Parathyroid adenoma (tissue), 2 donors: ENCODE results near the gene NEK6.

Source experiments
- H2AFZ ChIP-seq: fragments of 300-600 bp; sonication (generic); one replicate; pipeline ENCODE4 v1.7.0; 2017; ENCODE audit warnings: antibody characterized with exemption, mild to moderate bottlenecking
- H3K27ac ChIP-seq: fragments of 300-600 bp; sonication (generic); one replicate; pipeline ENCODE4 v1.7.0; 2017
- H3K27me3 ChIP-seq: fragments of 300-600 bp; sonication (generic); one replicate; pipeline ENCODE4 v1.7.0; 2017; ENCODE audit warnings: low read length; ENCODE audit not compliant: control insufficient read depth, insufficient read depth
- H3K36me3 ChIP-seq: fragments of 300-600 bp; sonication (generic); one replicate; pipeline ENCODE4 v1.7.0; 2017; ENCODE audit warnings: low read length; ENCODE audit not compliant: control insufficient read depth, insufficient read depth
- H3K4me1 ChIP-seq: fragments of 300-600 bp; sonication (generic); one replicate; pipeline ENCODE4 v1.7.0; 2017; ENCODE audit warnings: control low read depth
- H3K4me2 ChIP-seq: fragments of 300-600 bp; sonication (generic); one replicate; pipeline ENCODE4 v1.7.0; 2017; ENCODE audit warnings: low read length
- H3K4me3 ChIP-seq: fragments of 300-600 bp; sonication (generic); one replicate; pipeline ENCODE4 v1.7.0; 2017; ENCODE audit warnings: low read depth, low read length
- H3K79me2 ChIP-seq: fragments of 300-600 bp; sonication (generic); one replicate; pipeline ENCODE4 v1.7.0; 2017; ENCODE audit warnings: control low read depth
- H3K9ac ChIP-seq: fragments of 300-600 bp; sonication (generic); one replicate; pipeline ENCODE4 v1.7.0; 2017; ENCODE audit warnings: mild to moderate bottlenecking
- H3K9me3 ChIP-seq: fragments of 300-600 bp; sonication (generic); one replicate; pipeline ENCODE4 v1.7.0; 2017; ENCODE audit warnings: low read length; ENCODE audit not compliant: control insufficient read depth
- TF ChIP-seq, protein P1 (sequence below): fragments of 300-600 bp; sonication (generic); IDR thresholded peaks from one replicate; pipeline ENCODE4 v1.7.0; 2017; ENCODE audit warnings: antibody characterized with exemption, mild to moderate bottlenecking
- donor health status: primary hyperparathyroidism.

Gene NEK6

GRCh38 chr9:124348831-124349230 is 91.1 kb downstream of the NEK6 start:
- no peaks in the 10 kb centered on the region for H3K4me1 ChIP-seq
- H3K4me2 ChIP-seq, result no peak overlapping the region
- no peak overlapping the region for H3K27ac ChIP-seq
- no peak overlapping the region for H3K4me3 ChIP-seq
- H3K27me3 ChIP-seq, result no peaks in the 10 kb centered on the region
- H2AFZ ChIP-seq, result no peak overlapping the region
- H3K9ac ChIP-seq, result no peak overlapping the region
- TF ChIP-seq, protein P1, sequence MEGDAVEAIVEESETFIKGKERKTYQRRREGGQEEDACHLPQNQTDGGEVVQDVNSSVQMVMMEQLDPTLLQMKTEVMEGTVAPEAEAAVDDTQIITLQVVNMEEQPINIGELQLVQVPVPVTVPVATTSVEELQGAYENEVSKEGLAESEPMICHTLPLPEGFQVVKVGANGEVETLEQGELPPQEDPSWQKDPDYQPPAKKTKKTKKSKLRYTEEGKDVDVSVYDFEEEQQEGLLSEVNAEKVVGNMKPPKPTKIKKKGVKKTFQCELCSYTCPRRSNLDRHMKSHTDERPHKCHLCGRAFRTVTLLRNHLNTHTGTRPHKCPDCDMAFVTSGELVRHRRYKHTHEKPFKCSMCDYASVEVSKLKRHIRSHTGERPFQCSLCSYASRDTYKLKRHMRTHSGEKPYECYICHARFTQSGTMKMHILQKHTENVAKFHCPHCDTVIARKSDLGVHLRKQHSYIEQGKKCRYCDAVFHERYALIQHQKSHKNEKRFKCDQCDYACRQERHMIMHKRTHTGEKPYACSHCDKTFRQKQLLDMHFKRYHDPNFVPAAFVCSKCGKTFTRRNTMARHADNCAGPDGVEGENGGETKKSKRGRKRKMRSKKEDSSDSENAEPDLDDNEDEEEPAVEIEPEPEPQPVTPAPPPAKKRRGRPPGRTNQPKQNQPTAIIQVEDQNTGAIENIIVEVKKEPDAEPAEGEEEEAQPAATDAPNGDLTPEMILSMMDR, result no peak
- no peaks in the 10 kb centered on the region for H3K36me3 ChIP-seq
- no peaks in the 10 kb centered on the region for H3K9me3 ChIP-seq
- H3K79me2 ChIP-seq, result no peaks in the 10 kb centered on the region

DNA sequence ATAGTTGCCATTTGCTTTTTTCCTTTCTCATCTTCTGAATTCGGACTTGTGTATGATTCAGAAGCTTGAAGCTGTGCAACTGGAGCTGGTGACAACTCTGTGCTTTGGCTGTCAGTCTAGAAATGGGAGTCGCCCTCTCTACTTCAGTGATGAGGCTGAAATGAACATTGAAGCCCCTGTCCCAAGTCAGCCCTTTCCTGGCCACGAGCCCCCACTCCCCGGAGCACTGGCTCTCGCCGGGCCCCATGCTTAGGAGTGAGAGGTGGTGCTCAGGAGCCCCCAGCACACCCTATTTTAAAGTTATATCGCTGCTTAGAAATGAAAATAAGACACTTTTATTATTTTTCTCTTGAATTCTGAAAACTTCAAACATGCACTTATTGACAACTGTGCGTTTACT is 91.5 kb downstream of the NEK6 start:
- no peaks in the 10 kb centered on the region for H3K27me3 ChIP-seq
- H3K9me3 ChIP-seq, result no peaks in the 10 kb centered on the region
- TF ChIP-seq, protein P1, result no peak
- no peak overlapping the region for H2AFZ ChIP-seq
- H3K79me2 ChIP-seq, result no peaks in the 10 kb centered on the region
- H3K9ac ChIP-seq, result no peak overlapping the region
- no peak overlapping the region for H3K4me2 ChIP-seq
- no peak overlapping the region for H3K4me3 ChIP-seq
- no peaks in the 10 kb centered on the region for H3K4me1 ChIP-seq
- no peak overlapping the region for H3K27ac ChIP-seq
- no peaks in the 10 kb centered on the region for H3K36me3 ChIP-seq

DNA sequence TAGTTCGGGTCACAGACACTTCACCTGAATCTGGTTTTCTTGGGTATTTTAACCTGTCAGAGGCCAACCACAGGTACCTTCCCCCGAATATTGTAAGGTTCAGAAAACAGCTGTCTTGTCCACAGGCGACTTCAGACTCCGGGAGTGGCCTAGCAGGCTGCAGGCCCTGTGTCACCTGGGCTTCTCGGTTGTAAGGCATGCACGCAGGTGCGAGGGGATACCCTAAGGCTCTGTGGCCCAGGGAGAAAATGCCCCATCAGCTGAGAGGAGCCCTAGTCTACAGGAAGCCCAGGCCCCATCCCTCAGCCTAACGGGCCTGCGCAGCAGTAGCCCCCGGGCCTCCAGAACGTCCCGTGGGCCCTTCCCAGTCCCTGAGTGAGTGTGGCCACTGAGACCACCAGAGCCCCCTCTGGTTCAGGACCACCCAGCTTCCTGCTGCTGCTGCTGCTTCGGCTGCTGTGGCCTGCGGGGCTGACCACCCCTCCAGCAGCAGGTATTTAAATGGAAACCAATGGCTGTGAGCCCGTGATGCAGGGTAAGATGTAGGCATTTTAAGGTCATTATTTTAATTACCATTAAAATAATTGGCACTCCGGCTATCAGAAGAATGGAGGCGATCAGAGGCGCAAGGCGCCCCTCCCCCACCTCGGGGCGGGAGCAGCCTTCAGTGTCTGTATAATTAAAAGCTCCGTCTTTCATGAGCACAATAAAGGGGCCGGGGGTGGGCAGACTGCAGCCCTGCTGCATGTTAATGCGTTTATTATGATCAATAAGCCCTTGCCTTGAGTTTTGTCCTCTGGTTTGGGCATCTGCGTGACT is 92.1 kb downstream of the NEK6 start:
- Histone ChIP-seq H3K27ac (no peak overlapping the region), H3K4me3 (no peak overlapping the region), H3K9ac (no peak overlapping the region), H3K36me3 (no peaks in the 10 kb centered on the region), H3K27me3 (no peaks in the 10 kb centered on the region), H3K4me2 (no peak overlapping the region), H2AFZ (no peak overlapping the region), H3K9me3 (no peaks in the 10 kb centered on the region), H3K79me2 (no peaks in the 10 kb centered on the region), H3K4me1 (no peaks in the 10 kb centered on the region)
- TF ChIP-seq, protein P1, result no peak

GRCh38 chr9:124350494-124351263 is 92.9 kb downstream of the NEK6 start:
- Histone ChIP-seq H3K36me3 (no peaks in the 10 kb centered on the region), H3K4me3 (no peak overlapping the region)

More at GRCh38 chr9:124350494-124351263, 92.9 kb downstream of the NEK6 start:
- no peak overlapping the region for H2AFZ ChIP-seq
- no peaks in the 10 kb centered on the region for H3K27me3 ChIP-seq
- no peak overlapping the region for H3K9ac ChIP-seq
- TF ChIP-seq, protein P1, result no peak
- no peak overlapping the region for H3K4me2 ChIP-seq
- H3K79me2 ChIP-seq, result no peaks in the 10 kb centered on the region
- no peaks in the 10 kb centered on the region for H3K4me1 ChIP-seq
- no peak overlapping the region for H3K27ac ChIP-seq
- H3K9me3 ChIP-seq, result no peaks in the 10 kb centered on the region
